Measurements from ENCODE around the gene PTGDS.

- TF ChIP-seq POLR2A (IDR thresholded peaks at IDR 0.05; ENCODE audit: low read length) (no peak), GATA1 (IDR thresholded peaks at IDR 0.05; ENCODE audit: low read depth, low read length) (no peak)
Measured at GRCh38 chr9:136962701-136963248, 14.5 kb upstream of the PTGDS start.

Measured in erythroblast (primary cell).